ENCODE measurements around the gene CTNNA1.

CTNNA1 gene

GRCh38 chr5:138850865-138851435 lies 97.7 kb downstream of the CTNNA1 start:
- DNase-seq (ENCODE audit: low read depth) = no peak

GRCh38 chr5:138853132-138853531 lies 99.9 kb downstream of the CTNNA1 start:
- DNase-seq (ENCODE audit: low read depth) = no peak

- DNase-seq (ENCODE audit: low read depth) = no peak
Measured at GRCh38 chr5:138867011-138867410, 113.8 kb downstream of the CTNNA1 start.

- no peak for DNase-seq (ENCODE audit: low read depth)
Measured at GRCh38 chr5:138869038-138869437, 115.8 kb downstream of the CTNNA1 start.

GRCh38 chr5:138869763-138870500 lies 116.7 kb downstream of the CTNNA1 start:
- no peak for DNase-seq (ENCODE audit: low read depth)

GRCh38 chr5:138870611-138871010 lies 117.4 kb downstream of the CTNNA1 start:
- no peak for DNase-seq (ENCODE audit: low read depth)

- DNase-seq (ENCODE audit: low read depth) = no peak
Measured at GRCh38 chr5:138872841-138873465, 119.7 kb downstream of the CTNNA1 start.

GRCh38 chr5:138873466-138874221 lies 120.4 kb downstream of the CTNNA1 start:
- DNase-seq (ENCODE audit: low read depth) = no peak

- DNase-seq (ENCODE audit: low read depth) = no peak
Measured at GRCh38 chr5:138874241-138874640, 121.0 kb downstream of the CTNNA1 start.

GRCh38 chr5:138874771-138875551 lies 121.7 kb downstream of the CTNNA1 start, which contains the start of gene LRRTM2:
Gene LRRTM2 (minus strand): TSS chr5:138875335. CDS start chr5:138874911, 424 bp downstream.
- DNase-seq (ENCODE audit: low read depth) = no peak

GRCh38 chr5:138875552-138875875 lies 122.3 kb downstream of the CTNNA1 start:
- no peak for DNase-seq (ENCODE audit: low read depth)

- DNase-seq (ENCODE audit: low read depth) = no peak
Measured at GRCh38 chr5:138875946-138876345, 122.7 kb downstream of the CTNNA1 start.

GRCh38 chr5:138876811-138877210 lies 123.6 kb downstream of the CTNNA1 start:
- no peak for DNase-seq (ENCODE audit: low read depth)

- no peak for DNase-seq (ENCODE audit: low read depth)
Measured at GRCh38 chr5:138878437-138879235, 125.4 kb downstream of the CTNNA1 start.

GRCh38 chr5:138883211-138883610 lies 130.0 kb downstream of the CTNNA1 start:
- DNase-seq (ENCODE audit: low read depth) = no peak

- DNase-seq (ENCODE audit: low read depth) = no peak
Measured at GRCh38 chr5:138884094-138884493, 130.9 kb downstream of the CTNNA1 start.

- no peak for DNase-seq (ENCODE audit: low read depth)
Measured at GRCh38 chr5:138884554-138884953, 131.3 kb downstream of the CTNNA1 start.

- DNase-seq (ENCODE audit: low read depth) = no peak
Measured at GRCh38 chr5:138889994-138890393, 136.8 kb downstream of the CTNNA1 start.

GRCh38 chr5:138890644-138891043 lies 137.4 kb downstream of the CTNNA1 start:
- no peak for DNase-seq (ENCODE audit: low read depth)

- DNase-seq (ENCODE audit: low read depth) = no peak
Measured at GRCh38 chr5:138895918-138896317, 142.7 kb downstream of the CTNNA1 start.

- no peak for DNase-seq (ENCODE audit: low read depth)
Measured at GRCh38 chr5:138898299-138898698, 145.1 kb downstream of the CTNNA1 start.

Measured in stimulated activated CD8-positive, alpha-beta memory T cell treated with anti-CD3 and anti-CD28 coated beads, Interleukin-12 subunit alpha, Interleukin-12 subunit beta, amount 100 ng/mL, for 4 hours (primary cell).